Measurements from ENCODE around the gene MVB12B.

GRCh38 chr9:126494264-126494663 is 167.6 kb downstream of the MVB12B start:
- TF ChIP-seq CTCF (conservative IDR thresholded peaks at IDR 0.05 in 1 of 2, IDR thresholded peaks at IDR 0.05 in 1 of 2; ENCODE audit: extremely low read depth in 1 of 2, insufficient read depth in 1 of 2, low read depth in 1 of 2, low read length in 2 of 2) (no peak), EZH2 (IDR thresholded peaks at IDR 0.05; ENCODE audit: borderline replicate concordance, low read length) (no peak)
